Neural progenitor cell (in vitro differentiated cells): ENCODE data around the gene MEGF8. TPM values are rescaled to one million over a fixed set of nuclear protein-coding genes. Genes with fewer than 3 reads are reported as not detected.

Experiments
- DNase-seq: peaks from one replicate; pipeline ENCODE4 v3.0.0-alpha.2; 2016; ENCODE audit warnings: low spot score
- H2AFZ ChIP-seq: fragments of 200-600 bp; sonication (generic); replicated peaks from 2 replicates; pipeline ENCODE4 v1.6.1; 2016; ENCODE audit warnings: antibody characterized with exemption
- H3F3A ChIP-seq: fragments of 200-600 bp; sonication (generic); 2 replicates; pipeline ENCODE4 v1.6.1; 2016; ENCODE audit warnings: antibody characterized with exemption, low read depth
- H3K27ac ChIP-seq: fragments of 200-600 bp; sonication (generic); 2 replicates; pipeline ENCODE4 v1.5.1; 2016; ENCODE audit warnings: mild to moderate bottlenecking
- H3K27me3 ChIP-seq: fragments of 200-600 bp; sonication (generic); 2 replicates; pipeline ENCODE4 v1.6.1; 2016; ENCODE audit warnings: mild to moderate bottlenecking, moderate library complexity
- H3K36me3 ChIP-seq: fragments of 200-600 bp; sonication (generic); 2 replicates; pipeline ENCODE4 v1.5.1; 2016
- H3K4me1 ChIP-seq: fragments of 200-600 bp; sonication (generic); 2 replicates; pipeline ENCODE4 v1.6.1; 2016; ENCODE audit warnings: mixed run types
- H3K4me2 ChIP-seq: fragments of 200-600 bp; sonication (generic); 2 replicates; pipeline ENCODE4 v1.6.1; 2016
- H3K4me3 ChIP-seq: fragments of 200-600 bp; sonication (generic); 2 replicates; pipeline ENCODE4 v1.5.1; 2016
- H3K79me2 ChIP-seq: fragments of 200-600 bp; sonication (generic); 2 replicates; pipeline ENCODE4 v1.6.1; 2016; ENCODE audit warnings: low read depth
- H3K9ac ChIP-seq: fragments of 200-600 bp; sonication (generic); 2 replicates; pipeline ENCODE4 v1.6.1; 2016
- H3K9me3 ChIP-seq: fragments of 200-600 bp; sonication (generic); 2 replicates; pipeline ENCODE4 v1.5.1; 2016; ENCODE audit warnings: low read depth
- H4K20me1 ChIP-seq: fragments of 200-600 bp; sonication (generic); 2 replicates; pipeline ENCODE4 v1.6.1; 2016; ENCODE audit warnings: low read depth
- H3K27ac Mint-ChIP-seq: 3 replicates; pipeline ENCODE4 v1.8.0; 2021; ENCODE audit warnings: mixed read lengths
- H3K27me3 Mint-ChIP-seq: 2 replicates; pipeline ENCODE4 v1.8.0; 2022; ENCODE audit warnings: low read depth, mild to moderate bottlenecking, inconsistent platforms, moderate library complexity, mixed read lengths; ENCODE audit not compliant: insufficient read depth
- H3K36me3 Mint-ChIP-seq: 3 replicates; pipeline ENCODE4 v1.8.0; 2021; ENCODE audit warnings: mixed read lengths
- H3K4me1 Mint-ChIP-seq: 3 replicates; pipeline ENCODE4 v1.8.0; 2021; ENCODE audit warnings: mixed read lengths
- H3K4me3 Mint-ChIP-seq: 3 replicates; pipeline ENCODE4 v1.8.0; 2021; ENCODE audit warnings: mild to moderate bottlenecking, moderate library complexity, mixed read lengths
- H3K9me3 Mint-ChIP-seq: 3 replicates; pipeline ENCODE4 v1.8.0; 2020; ENCODE audit warnings: mixed read lengths
- EZH2 ChIP-seq: fragments of 200-600 bp; sonication (generic); IDR thresholded peaks from 2 replicates; pipeline ENCODE4 v1.6.1; 2017; ENCODE audit warnings: antibody characterized with exemption, mild to moderate bottlenecking, moderate library complexity
- EZH2phosphoT487 ChIP-seq: fragments of 200-600 bp; sonication (generic); IDR thresholded peaks from 2 replicates; pipeline ENCODE4 v1.6.1; 2017; ENCODE audit warnings: antibody characterized with exemption
- total RNA-seq: library from RNA; depleted of rRNA; stranded (reverse); fragments of >200 nt; gene quantifications from 2 replicates; pipeline ENCODE4 v1.2.3, GENCODE V29; 2015; ENCODE audit warnings: low replicate concordance
- TF ChIP-seq, protein P1 (sequence below): fragments of 200-600 bp; sonication (generic); IDR thresholded peaks from 2 replicates; pipeline ENCODE4 v1.5.1; 2017; ENCODE audit warnings: antibody characterized with exemption, mild to moderate bottlenecking

Gene MEGF8
- total RNA-seq, 1 donor from 2014 or later, result 7.3 TPM

GRCh38 chr19:42424345-42424707 lies 98.9 kb downstream of the MEGF8 start:
- Histone ChIP-seq H3K9me3 (no peaks in the 10 kb centered on the region), H3F3A (peaks cover 46% of the 10 kb centered on the region), H3K27me3 (peaks cover 54% of the 10 kb centered on the region), H3K4me3 (no peak overlapping the region), H3K27ac (no peak overlapping the region), H3K9ac (no peak overlapping the region), H3K4me1 (peaks cover 30% of the 10 kb centered on the region), H3K36me3 (no peaks in the 10 kb centered on the region), H2AFZ (no peak overlapping the region), H3K79me2 (no peaks in the 10 kb centered on the region), H4K20me1 (peaks cover 50% of the 10 kb centered on the region), H3K4me2 (no peak overlapping the region)
- Mint-ChIP-seq H3K4me1 (peaks cover 28% of the 10 kb centered on the region), H3K27me3 (peaks cover 10% of the 10 kb centered on the region), H3K36me3 (no peaks in the 10 kb centered on the region), H3K9me3 (no peaks in the 10 kb centered on the region), H3K27ac (no peak overlapping the region), H3K4me3 (peak overlapping the region; percentile 94)
- DNase-seq, result no peak
- TF ChIP-seq EZH2phosphoT487, result no peak
- no peak for TF ChIP-seq EZH2
- TF ChIP-seq, protein P1, sequence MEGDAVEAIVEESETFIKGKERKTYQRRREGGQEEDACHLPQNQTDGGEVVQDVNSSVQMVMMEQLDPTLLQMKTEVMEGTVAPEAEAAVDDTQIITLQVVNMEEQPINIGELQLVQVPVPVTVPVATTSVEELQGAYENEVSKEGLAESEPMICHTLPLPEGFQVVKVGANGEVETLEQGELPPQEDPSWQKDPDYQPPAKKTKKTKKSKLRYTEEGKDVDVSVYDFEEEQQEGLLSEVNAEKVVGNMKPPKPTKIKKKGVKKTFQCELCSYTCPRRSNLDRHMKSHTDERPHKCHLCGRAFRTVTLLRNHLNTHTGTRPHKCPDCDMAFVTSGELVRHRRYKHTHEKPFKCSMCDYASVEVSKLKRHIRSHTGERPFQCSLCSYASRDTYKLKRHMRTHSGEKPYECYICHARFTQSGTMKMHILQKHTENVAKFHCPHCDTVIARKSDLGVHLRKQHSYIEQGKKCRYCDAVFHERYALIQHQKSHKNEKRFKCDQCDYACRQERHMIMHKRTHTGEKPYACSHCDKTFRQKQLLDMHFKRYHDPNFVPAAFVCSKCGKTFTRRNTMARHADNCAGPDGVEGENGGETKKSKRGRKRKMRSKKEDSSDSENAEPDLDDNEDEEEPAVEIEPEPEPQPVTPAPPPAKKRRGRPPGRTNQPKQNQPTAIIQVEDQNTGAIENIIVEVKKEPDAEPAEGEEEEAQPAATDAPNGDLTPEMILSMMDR, result no peak

DNA sequence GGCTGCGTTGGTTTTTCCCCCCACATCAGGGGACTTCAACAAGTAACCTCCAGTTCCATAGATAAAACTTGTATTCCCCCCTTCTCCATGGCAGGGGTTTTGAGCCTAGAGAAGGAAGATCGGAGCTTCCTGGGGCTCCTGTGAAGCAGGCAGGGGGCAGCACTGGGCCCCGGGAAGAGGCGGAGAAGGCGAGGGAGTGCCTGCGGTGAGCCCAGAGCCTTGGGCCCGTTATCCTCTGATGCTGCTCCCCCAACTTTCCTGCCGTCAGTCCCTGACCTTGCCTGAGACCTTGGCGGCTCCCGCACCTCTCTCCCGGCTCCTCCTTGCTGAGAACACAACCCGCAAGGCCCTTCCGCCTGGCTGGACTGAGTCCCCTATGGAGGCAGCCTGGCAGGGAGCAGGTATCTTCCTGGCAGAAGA lies 99.3 kb downstream of the MEGF8 start:
- H3K9me3 ChIP-seq, result no peaks in the 10 kb centered on the region
- H3K27ac Mint-ChIP-seq, result no peak overlapping the region
- no peaks in the 10 kb centered on the region for H3K36me3 Mint-ChIP-seq
- TF ChIP-seq EZH2phosphoT487 (no peak), EZH2 (no peak)
- TF ChIP-seq, protein P1, result peak; percentile 50
- no peaks in the 10 kb centered on the region for H3K9me3 Mint-ChIP-seq
- no peaks in the 10 kb centered on the region for H3K79me2 ChIP-seq
- peak; percentile 50 for DNase-seq
- H2AFZ ChIP-seq, result no peak overlapping the region
- no peaks in the 10 kb centered on the region for H3K36me3 ChIP-seq
- peaks cover 46% of the 10 kb centered on the region for H3F3A ChIP-seq
- peaks cover 28% of the 10 kb centered on the region for H3K4me1 Mint-ChIP-seq
- peak overlapping the region; percentile 94 for H3K4me3 Mint-ChIP-seq
- peaks cover 10% of the 10 kb centered on the region for H3K27me3 Mint-ChIP-seq
- H3K9ac ChIP-seq, result no peak overlapping the region
- peaks cover 30% of the 10 kb centered on the region for H3K4me1 ChIP-seq
- H3K4me3 ChIP-seq, result no peak overlapping the region
- H4K20me1 ChIP-seq, result peaks cover 46% of the 10 kb centered on the region
- H3K4me2 ChIP-seq, result no peak overlapping the region
- peaks cover 54% of the 10 kb centered on the region for H3K27me3 ChIP-seq
- H3K27ac ChIP-seq, result no peak overlapping the region

DNA sequence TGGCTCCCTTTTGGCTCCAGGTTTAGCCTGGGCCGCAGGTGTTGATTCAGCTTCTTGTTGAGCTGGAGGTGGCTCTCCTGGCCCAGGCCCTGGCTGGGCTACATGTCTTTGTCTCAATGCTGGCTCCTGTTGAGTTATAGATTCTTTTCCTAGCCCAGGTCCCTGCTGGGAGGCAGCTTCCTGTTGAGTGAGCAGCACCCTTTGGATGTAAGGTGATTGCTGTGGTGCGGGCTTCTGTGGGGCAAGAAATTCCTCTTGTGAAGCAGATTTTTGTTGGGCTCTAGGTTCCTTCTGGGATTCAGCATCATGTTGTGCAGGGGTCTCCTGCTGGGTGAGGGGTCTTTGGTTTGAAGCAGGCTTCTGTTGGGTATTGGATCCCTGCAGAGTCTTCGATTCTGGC lies 101.2 kb downstream of the MEGF8 start:
- no peak overlapping the region for H3K27ac Mint-ChIP-seq
- Histone ChIP-seq H3K79me2 (no peaks in the 10 kb centered on the region), H3K9ac (no peak overlapping the region), H3K36me3 (no peaks in the 10 kb centered on the region), H3K9me3 (no peaks in the 10 kb centered on the region), H3K27me3 (peaks cover 45% of the 10 kb centered on the region), H4K20me1 (peaks cover 27% of the 10 kb centered on the region), H3K4me3 (no peak overlapping the region), H2AFZ (no peak overlapping the region), H3F3A (peaks cover 45% of the 10 kb centered on the region), H3K4me1 (peaks cover 30% of the 10 kb centered on the region), H3K4me2 (no peak overlapping the region), H3K27ac (no peak overlapping the region)
- peaks cover 23% of the 10 kb centered on the region for H3K4me1 Mint-ChIP-seq
- no peak overlapping the region for H3K4me3 Mint-ChIP-seq
- no peak for DNase-seq
- no peaks in the 10 kb centered on the region for H3K36me3 Mint-ChIP-seq
- no peak for TF ChIP-seq EZH2phosphoT487
- TF ChIP-seq, protein P1, result no peak
- no peak for TF ChIP-seq EZH2
- peaks cover 8% of the 10 kb centered on the region for H3K27me3 Mint-ChIP-seq
- no peaks in the 10 kb centered on the region for H3K9me3 Mint-ChIP-seq
